Measurements from ENCODE around the gene TPP1.

DNA sequence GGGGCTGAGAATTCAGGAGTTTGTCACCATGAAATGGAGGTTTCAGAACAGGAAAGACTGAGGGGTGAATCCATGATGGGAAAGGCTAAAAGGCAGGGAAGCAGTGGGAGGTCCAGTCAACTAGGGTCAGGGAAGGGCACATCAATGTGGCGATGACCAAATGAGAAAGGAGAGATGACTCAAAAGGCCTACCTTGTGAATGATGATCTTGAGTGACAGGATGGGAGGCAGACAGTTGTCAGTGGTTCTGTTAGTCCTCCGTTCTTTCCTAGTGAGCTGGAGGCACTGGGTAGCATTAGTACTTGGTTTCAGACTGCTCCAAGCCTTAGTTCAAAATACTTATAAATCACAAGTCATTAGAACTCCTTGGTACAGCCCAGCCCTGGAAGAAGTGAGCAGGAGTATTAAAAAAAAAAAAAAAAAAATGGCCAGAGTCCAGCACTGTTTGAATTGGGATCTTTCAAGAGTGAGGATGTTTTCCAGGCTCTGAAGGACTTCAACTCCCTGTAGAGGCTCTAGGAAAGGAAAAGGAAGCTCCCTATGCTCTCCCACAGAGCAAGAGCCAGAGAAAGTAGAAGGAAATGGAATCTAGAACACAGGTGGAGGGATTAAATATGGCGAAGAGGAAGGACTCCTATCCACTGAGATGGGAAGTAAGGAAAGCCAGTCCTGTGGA is 44.7 kb upstream of the TPP1 start:
- TF ChIP-seq, protein P1, sequence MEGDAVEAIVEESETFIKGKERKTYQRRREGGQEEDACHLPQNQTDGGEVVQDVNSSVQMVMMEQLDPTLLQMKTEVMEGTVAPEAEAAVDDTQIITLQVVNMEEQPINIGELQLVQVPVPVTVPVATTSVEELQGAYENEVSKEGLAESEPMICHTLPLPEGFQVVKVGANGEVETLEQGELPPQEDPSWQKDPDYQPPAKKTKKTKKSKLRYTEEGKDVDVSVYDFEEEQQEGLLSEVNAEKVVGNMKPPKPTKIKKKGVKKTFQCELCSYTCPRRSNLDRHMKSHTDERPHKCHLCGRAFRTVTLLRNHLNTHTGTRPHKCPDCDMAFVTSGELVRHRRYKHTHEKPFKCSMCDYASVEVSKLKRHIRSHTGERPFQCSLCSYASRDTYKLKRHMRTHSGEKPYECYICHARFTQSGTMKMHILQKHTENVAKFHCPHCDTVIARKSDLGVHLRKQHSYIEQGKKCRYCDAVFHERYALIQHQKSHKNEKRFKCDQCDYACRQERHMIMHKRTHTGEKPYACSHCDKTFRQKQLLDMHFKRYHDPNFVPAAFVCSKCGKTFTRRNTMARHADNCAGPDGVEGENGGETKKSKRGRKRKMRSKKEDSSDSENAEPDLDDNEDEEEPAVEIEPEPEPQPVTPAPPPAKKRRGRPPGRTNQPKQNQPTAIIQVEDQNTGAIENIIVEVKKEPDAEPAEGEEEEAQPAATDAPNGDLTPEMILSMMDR (IDR thresholded peaks at IDR 0.05) = no peak
- no peak for TF ChIP-seq POLR2A (IDR thresholded peaks at IDR 0.05)
